Osteoblast (primary cell): ENCODE results near the gene NOL6. TPM values are rescaled to one million over a fixed set of nuclear protein-coding genes. Genes with fewer than 3 reads are reported as not detected.

Source experiments
- DNase-seq: peaks from one replicate; pipeline ENCODE4 v3.0.0; 2011; ENCODE audit warnings: low spot score, mixed read lengths; ENCODE audit not compliant: insufficient read length; ENCODE audit errors: missing footprints
- H2AFZ ChIP-seq: 2 replicates; pipeline ENCODE4 v1.6.0; 2011; ENCODE audit warnings: mild to moderate bottlenecking, low read length
- H3K27ac ChIP-seq: 2 replicates; pipeline ENCODE4 v1.5.1; 2011; ENCODE audit warnings: mild to moderate bottlenecking, low read depth, low read length, moderate library complexity
- H3K27me3 ChIP-seq: 2 replicates; pipeline ENCODE4 v1.6.0; 2012; ENCODE audit warnings: mild to moderate bottlenecking, control low read depth, inconsistent platforms, low read length, moderate library complexity; ENCODE audit not compliant: insufficient read depth
- H3K36me3 ChIP-seq: 2 replicates; pipeline ENCODE4 v1.5.1; 2011; ENCODE audit warnings: mild to moderate bottlenecking, low read length, control low read depth, moderate library complexity; ENCODE audit not compliant: insufficient read depth
- H3K4me1 ChIP-seq: 2 replicates; pipeline ENCODE4 v1.5.1; 2011; ENCODE audit warnings: mild to moderate bottlenecking, low read length, control low read depth, moderate library complexity; ENCODE audit not compliant: insufficient read depth
- H3K4me2 ChIP-seq: 2 replicates; pipeline ENCODE4 v1.6.0; 2011; ENCODE audit warnings: mild to moderate bottlenecking, low read length; ENCODE audit not compliant: insufficient read depth
- H3K4me3 ChIP-seq: fragments of 200-600 bp; sonication (generic); 3 replicates; pipeline ENCODE4 v1.5.1; 2012; ENCODE audit warnings: mild to moderate bottlenecking, low read length, inconsistent platforms; ENCODE audit not compliant: insufficient read depth
- H3K79me2 ChIP-seq: 2 replicates; pipeline ENCODE4 v1.6.0; 2012; ENCODE audit warnings: mild to moderate bottlenecking, low read length, control low read depth, inconsistent platforms; ENCODE audit not compliant: insufficient read depth
- H3K9me3 ChIP-seq: 2 replicates; pipeline ENCODE4 v1.5.1; 2011; ENCODE audit warnings: low read depth, low read length, control low read depth
- H4K20me1 ChIP-seq: 2 replicates; pipeline ENCODE4 v1.6.0; 2012; ENCODE audit warnings: mild to moderate bottlenecking, low read length, control low read depth; ENCODE audit not compliant: insufficient read depth
- CTCF ChIP-seq: IDR thresholded peaks from 2 replicates; pipeline ENCODE4 v1.5.1; 2011; ENCODE audit warnings: mild to moderate bottlenecking, low read depth, low read length, moderate library complexity; ENCODE audit errors: extremely low read depth
- small RNA-seq: library from RNA; depleted of rRNA; stranded (forward); fragments of <200 nt; gene quantifications from one replicate; pipeline ENCODE3, GENCODE V24; 2012
- total RNA-seq: library from RNA; depleted of rRNA; stranded (reverse); fragments of >200 nt; gene quantifications from 2 replicates; pipeline ENCODE4 v1.2.3, GENCODE V29; 2012

Gene NOL6
- total RNA-seq, 1 donor: 23.5 TPM

GRCh38 chr9:33414889-33415500 is 58.7 kb downstream of the NOL6 start:
- Histone ChIP-seq H3K4me3 (no peak overlapping the region), H4K20me1 (no peaks in the 10 kb centered on the region), H3K4me1 (no peaks in the 10 kb centered on the region), H3K36me3 (no peaks in the 10 kb centered on the region), H2AFZ (no peak overlapping the region), H3K79me2 (no peaks in the 10 kb centered on the region), H3K27ac (no peak overlapping the region), H3K27me3 (no peaks in the 10 kb centered on the region), H3K4me2 (no peak overlapping the region), H3K9me3 (no peaks in the 10 kb centered on the region)
- no peak for DNase-seq
- no peak for TF ChIP-seq CTCF

GRCh38 chr9:33414268-33414667 is 59.5 kb downstream of the NOL6 start:
- no peak overlapping the region for H3K4me2 ChIP-seq
- no peak for DNase-seq
- peaks cover 3% of the 10 kb centered on the region for H3K27me3 ChIP-seq
- H3K36me3 ChIP-seq: no peaks in the 10 kb centered on the region
- H3K9me3 ChIP-seq: no peaks in the 10 kb centered on the region
- H2AFZ ChIP-seq: no peak overlapping the region
- TF ChIP-seq CTCF: no peak
- H3K4me3 ChIP-seq: no peak overlapping the region
- H4K20me1 ChIP-seq: no peaks in the 10 kb centered on the region
- no peak overlapping the region for H3K27ac ChIP-seq
- no peaks in the 10 kb centered on the region for H3K4me1 ChIP-seq
- H3K79me2 ChIP-seq: no peaks in the 10 kb centered on the region

Small RNA genes lying within 50 kb of the gene (small RNA-seq; reads per million reads assigned to genes)
- gene AL356218.2 (not detected), gene MIR6851 (not detected)

Other genes starting within 250 kb of the NOL6 start
- not detected in 2 replicates for gene SPINK4, start 233.8 kb downstream of the NOL6 start, total RNA-seq
- 29.3 and 35.9 TPM in 2 replicates for gene BAG1, start 209.2 kb downstream of the NOL6 start, total RNA-seq
- gene CHMP5, start 208.9 kb downstream of the NOL6 start, total RNA-seq: 71.0 and 71.7 TPM in 2 replicates
- gene NFX1, start 183.4 kb downstream of the NOL6 start, total RNA-seq: 34.0 and 36.2 TPM in 2 replicates
- gene AQP7, start 71.4 kb downstream of the NOL6 start, total RNA-seq: 0.59 TPM in 1 of 2 replicates, not detected in the other
- 0.72 and 0.88 TPM in 2 replicates for gene AQP3, start 26.3 kb downstream of the NOL6 start, total RNA-seq
- gene ANKRD18B, start 50.3 kb upstream of the NOL6 start, total RNA-seq: 0.59 TPM in 1 of 2 replicates, not detected in the other